Memory B cell (primary cell): ENCODE data around the gene KIAA1958.

Experiments
- ATAC-seq: fragments of 150-1000 bp; cut with Tn5 transposase; 2 replicates; pipeline ENCODE4 v1.10.0; 2021; ENCODE audit warnings: low read depth, mild to moderate bottlenecking, moderate library complexity
- DNase-seq, 2 donors: peaks; one replicate each; pipeline ENCODE4 v3.0.0; 2022; ENCODE audit warnings: low spot score in 2 of 2
- H3K27ac Mint-ChIP-seq: one replicate; pipeline ENCODE4 v1.8.0; 2022; ENCODE audit warnings: mild to moderate bottlenecking, moderate library complexity, mixed read lengths
- H3K27me3 Mint-ChIP-seq: one replicate; pipeline ENCODE4 v1.8.0; 2022; ENCODE audit warnings: mixed read lengths
- H3K36me3 Mint-ChIP-seq: one replicate; pipeline ENCODE4 v1.8.0; 2022; ENCODE audit warnings: mild to moderate bottlenecking, mixed read lengths
- H3K4me1 Mint-ChIP-seq: one replicate; pipeline ENCODE4 v1.8.0; 2022; ENCODE audit warnings: mixed read lengths
- H3K4me3 Mint-ChIP-seq: one replicate; pipeline ENCODE4 v1.8.0; 2022; ENCODE audit warnings: mild to moderate bottlenecking, moderate library complexity, mixed read lengths
- H3K9me3 Mint-ChIP-seq: one replicate; pipeline ENCODE4 v1.8.0; 2022; ENCODE audit warnings: mixed read lengths

The KIAA1958 gene, protein sequence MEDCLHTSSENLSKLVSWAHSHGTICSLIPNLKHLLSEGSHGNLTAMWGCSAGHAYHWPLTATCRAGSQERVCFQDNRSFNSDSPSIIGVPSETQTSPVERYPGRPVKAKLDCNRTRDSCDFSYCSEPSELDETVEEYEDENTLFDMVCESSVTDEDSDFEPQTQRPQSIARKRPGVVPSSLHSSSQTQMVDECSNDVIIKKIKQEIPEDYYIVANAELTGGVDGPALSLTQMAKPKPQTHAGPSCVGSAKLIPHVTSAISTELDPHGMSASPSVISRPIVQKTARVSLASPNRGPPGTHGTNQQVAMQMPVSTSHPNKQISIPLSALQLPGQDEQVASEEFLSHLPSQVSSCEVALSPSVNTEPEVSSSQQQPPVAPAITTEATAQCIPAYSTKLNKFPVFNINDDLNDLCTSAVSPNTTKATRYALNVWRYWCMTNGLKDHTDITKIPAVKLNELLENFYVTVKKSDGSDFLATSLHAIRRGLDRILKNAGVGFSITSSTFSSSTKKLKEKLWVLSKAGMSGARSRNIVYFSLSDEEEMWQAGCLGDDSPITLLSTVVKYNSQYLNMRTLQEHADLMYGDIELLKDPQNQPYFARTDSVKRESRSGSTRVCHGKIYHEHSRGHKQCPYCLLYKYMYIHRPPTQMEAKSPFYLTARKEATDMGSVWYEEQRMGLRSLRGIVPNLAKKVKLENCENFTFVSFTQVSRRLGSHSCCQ

DNA sequence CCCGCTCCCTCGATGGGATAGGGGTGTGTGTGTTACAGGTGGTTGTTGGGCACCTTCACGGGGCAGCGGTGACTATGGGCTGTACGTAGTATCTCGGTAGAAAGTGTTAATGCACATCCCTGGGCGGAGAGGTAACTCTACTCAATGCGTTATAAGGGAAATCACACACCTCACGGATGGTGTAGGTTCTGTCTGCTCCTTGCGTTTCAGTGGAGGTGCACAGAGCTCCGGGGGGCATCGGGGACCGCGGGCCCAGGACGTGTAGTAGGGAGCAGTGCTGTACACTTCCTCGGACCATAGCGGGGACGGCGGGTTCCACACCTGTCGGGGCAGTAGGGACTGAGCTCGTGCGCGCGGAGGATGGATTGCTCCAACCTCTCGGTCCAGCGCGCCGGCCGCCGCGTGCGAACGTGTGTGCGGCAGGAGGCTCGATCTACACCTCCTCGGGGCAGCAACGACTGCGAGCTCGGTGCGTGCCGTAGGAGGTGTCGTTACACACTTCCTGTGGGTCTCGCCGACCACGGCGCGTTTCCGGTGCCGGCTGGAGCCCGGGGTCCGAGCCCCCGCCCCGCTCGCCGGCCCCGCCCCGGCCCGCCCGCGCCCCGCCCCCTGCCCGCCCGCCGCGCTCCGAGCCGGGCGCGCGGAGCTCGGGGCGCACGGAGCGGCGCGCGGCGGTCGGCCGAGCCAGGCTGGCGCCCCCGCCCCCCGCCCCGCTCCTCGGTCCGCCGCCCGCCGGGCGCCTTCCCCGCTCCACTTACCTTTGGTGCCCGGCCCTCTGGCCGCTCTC is at the start of gene KIAA1958:
TSS of gene KIAA1958 (plus strand) at position 607 of the 787 bp plus-strand sequence. CDS start 87,254 bp downstream, outside the sequence.
- H3K27me3 Mint-ChIP-seq = no peaks in the 10 kb centered on the region
- H3K4me1 Mint-ChIP-seq = peaks cover 13% of the 10 kb centered on the region
- no peaks in the 10 kb centered on the region for H3K9me3 Mint-ChIP-seq
- peak within 1 kb of the TSS; percentile 91 for H3K27ac Mint-ChIP-seq
- ATAC-seq (peak; percentile 84), DNase-seq (peak; percentile 65 to 68)
- H3K4me3 Mint-ChIP-seq = peak within 1 kb of the TSS; percentile 97
- H3K36me3 Mint-ChIP-seq = no peaks in the 10 kb centered on the region

DNA sequence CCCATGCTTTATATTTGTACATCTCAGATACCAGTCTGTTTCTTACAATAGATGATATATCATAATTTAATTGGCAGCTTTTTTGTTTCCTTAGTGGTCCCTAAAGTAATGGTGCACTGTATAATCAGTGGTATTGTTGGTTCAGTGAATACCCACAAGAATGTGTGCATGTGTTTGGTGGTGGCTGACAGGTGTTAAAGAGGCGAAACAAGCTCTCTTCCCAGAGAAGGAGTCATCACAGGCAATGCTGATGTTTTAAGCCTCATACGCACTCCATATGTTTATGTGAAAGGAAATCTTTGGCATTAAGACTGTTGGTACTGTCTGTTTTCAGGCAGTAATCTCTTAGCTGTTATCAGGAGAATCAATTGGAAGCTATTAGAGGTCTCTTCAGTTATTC is 49.2 kb upstream of the KIAA1958 start:
- no peaks in the 10 kb centered on the region for H3K4me1 Mint-ChIP-seq
- no peak for ATAC-seq
- H3K27ac Mint-ChIP-seq = no peak overlapping the region
- H3K27me3 Mint-ChIP-seq = no peaks in the 10 kb centered on the region
- H3K36me3 Mint-ChIP-seq = peaks cover 15% of the 10 kb centered on the region
- DNase-seq = no peak
- H3K4me3 Mint-ChIP-seq = no peak overlapping the region
- no peaks in the 10 kb centered on the region for H3K9me3 Mint-ChIP-seq

DNA sequence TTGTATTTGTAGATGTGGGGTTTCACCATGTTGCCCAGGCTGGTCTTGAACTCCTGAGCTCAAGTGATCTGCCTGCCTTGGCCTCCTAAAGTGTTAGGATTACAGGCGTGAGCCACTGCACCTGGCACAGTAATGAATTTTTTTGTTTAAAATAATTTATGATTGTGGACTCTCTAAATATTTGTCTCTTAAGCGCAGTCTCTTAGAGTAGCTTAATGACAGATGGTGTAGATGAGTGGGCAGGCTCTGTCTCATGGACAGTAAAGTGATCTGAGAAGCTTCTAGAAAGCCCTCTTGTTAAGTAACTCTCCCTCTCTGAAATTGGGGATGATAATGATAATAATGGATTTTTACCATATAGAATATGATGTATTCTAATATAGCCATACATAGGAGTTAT is 47.5 kb upstream of the KIAA1958 start:
- no peaks in the 10 kb centered on the region for H3K4me1 Mint-ChIP-seq
- no peak overlapping the region for H3K27ac Mint-ChIP-seq
- no peak overlapping the region for H3K4me3 Mint-ChIP-seq
- peaks cover 11% of the 10 kb centered on the region for H3K36me3 Mint-ChIP-seq
- no peaks in the 10 kb centered on the region for H3K27me3 Mint-ChIP-seq
- no peak for ATAC-seq
- DNase-seq = no peak
- H3K9me3 Mint-ChIP-seq = no peaks in the 10 kb centered on the region

DNA sequence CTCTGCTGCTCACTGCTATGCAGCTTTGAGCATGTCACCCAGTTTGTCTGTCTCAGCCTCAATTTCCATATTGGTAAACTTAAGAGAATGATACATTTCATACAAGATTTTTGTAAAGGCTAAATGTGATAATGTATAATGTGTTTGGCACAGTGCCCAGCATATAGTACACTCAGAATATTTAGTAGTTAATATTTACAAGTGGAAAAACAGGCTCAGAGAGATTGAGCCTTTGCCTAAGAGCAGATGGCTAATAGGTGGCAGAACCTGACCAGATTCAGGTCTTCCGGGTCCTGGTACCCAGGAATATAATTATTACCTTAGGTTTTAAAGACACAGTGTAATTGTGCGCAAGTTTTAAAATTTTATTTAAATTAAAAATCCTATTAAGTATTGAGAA is 46.8 kb upstream of the KIAA1958 start:
- ATAC-seq (no peak), DNase-seq (no peak)
- peaks cover 9% of the 10 kb centered on the region for H3K36me3 Mint-ChIP-seq
- no peak overlapping the region for H3K27ac Mint-ChIP-seq
- no peaks in the 10 kb centered on the region for H3K27me3 Mint-ChIP-seq
- H3K9me3 Mint-ChIP-seq = no peaks in the 10 kb centered on the region
- no peaks in the 10 kb centered on the region for H3K4me1 Mint-ChIP-seq
- H3K4me3 Mint-ChIP-seq = no peak overlapping the region

DNA sequence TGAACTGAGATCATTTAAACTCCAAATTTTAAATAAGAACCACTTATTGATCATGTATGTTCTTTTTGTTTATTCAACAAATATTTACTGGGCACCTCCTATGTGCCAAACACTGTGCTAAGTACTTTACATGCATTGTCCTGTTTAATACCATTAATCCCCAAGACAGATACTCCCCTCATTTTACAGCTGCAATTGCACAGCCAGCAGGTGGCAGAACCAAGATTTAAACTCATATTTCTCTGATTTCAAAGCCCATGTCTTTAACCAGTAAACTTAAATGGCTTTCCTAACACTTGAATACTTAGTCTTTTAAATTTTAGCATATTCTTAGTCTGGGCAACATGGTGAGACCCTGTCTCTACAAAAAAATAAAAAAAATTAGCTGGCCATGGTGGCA is 43.4 kb upstream of the KIAA1958 start:
- peak; percentile 39 for ATAC-seq
- peak in 1 of 2 donors; percentile 7 for DNase-seq
- Mint-ChIP-seq H3K27me3 (no peaks in the 10 kb centered on the region), H3K9me3 (no peaks in the 10 kb centered on the region), H3K4me1 (peaks cover 22% of the 10 kb centered on the region), H3K4me3 (no peak overlapping the region), H3K36me3 (peaks cover 11% of the 10 kb centered on the region), H3K27ac (no peak overlapping the region)

DNA sequence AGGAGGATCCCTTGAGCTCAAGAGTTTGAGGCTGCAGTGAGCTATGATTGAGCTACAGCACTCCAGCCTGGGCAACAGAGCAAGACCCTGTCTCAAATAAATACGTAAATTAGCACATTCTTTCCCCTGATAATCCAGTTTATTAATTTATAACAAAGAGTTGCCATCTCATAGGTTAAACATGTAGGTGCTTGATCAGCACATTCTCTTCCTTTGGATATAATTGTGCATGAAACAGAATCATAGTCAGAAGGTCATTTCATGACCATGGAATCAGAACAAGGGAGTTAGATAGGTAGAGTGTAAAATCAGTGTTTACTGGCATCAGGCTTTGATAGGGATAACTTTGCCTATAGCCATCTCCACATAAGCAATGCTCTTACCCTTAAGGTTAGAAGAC is 43.0 kb upstream of the KIAA1958 start:
- no peak for DNase-seq
- Mint-ChIP-seq H3K27ac (no peak overlapping the region), H3K27me3 (no peaks in the 10 kb centered on the region), H3K4me1 (peaks cover 22% of the 10 kb centered on the region), H3K9me3 (no peaks in the 10 kb centered on the region), H3K36me3 (peaks cover 11% of the 10 kb centered on the region), H3K4me3 (no peak overlapping the region)
- ATAC-seq = no peak

DNA sequence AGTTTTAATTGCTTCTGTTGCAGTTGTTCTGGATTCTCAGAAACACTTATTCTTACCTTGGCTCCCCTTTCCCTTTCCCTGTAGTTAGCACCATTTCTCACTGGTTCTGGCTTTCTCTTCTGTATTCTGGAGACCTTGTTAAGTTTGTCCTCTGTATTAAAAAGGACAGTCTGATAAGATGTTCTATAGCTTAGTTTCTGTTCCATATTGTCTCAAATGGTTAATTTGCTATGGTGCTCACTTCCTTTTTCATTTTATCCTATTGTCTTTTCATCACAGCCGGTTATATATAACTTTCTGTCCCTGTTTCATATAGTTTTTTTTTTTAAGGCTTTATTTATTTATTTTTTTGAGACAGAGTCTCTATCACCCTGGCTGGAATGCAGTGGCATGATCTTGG is 41.4 kb upstream of the KIAA1958 start:
- H3K4me1 Mint-ChIP-seq = peaks cover 22% of the 10 kb centered on the region
- H3K4me3 Mint-ChIP-seq = no peak overlapping the region
- no peak overlapping the region for H3K27ac Mint-ChIP-seq
- ATAC-seq = no peak
- H3K27me3 Mint-ChIP-seq = no peaks in the 10 kb centered on the region
- no peaks in the 10 kb centered on the region for H3K9me3 Mint-ChIP-seq
- no peak for DNase-seq
- H3K36me3 Mint-ChIP-seq = peaks cover 10% of the 10 kb centered on the region

DNA sequence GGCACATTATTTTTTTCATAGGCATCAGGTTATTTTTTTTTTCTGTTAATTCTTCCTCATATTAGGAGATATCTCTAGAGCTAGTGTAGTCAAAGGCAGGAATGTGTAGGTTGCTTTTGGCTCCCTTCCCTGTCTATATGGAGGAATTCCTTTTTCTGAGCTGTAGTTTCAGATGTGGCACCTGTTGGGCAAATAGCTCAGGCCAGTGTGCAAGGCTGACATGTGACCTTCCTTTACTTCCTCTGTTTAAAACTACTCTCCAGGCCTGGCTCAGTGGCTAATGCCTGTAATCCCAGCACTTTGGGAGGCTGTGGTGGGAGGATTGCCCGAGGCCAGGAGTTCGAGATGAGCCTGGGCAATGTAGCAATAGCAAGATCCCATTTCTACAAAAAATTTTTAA is 40.5 kb upstream of the KIAA1958 start:
- DNase-seq = no peak
- H3K27ac Mint-ChIP-seq = no peak overlapping the region

DNA sequence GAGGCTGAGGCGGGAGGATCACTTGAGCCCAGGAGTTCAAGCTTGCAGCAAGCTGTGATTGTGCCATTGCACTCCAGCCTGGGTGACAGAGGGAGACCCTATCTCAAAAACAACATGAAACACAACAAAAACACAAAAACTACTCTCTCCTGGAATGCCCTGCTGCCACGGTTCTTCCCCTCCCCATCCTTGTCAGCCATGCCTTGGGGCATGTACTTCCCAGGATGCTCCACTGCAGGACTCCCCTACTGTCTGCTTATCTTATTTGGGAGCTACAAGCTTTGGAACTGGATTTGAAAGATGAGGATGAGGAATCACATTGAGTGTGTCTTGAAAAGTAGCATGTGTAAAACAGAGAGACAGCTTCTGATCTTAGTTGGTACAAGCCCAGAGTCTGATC is 40.1 kb upstream of the KIAA1958 start:
- H3K36me3 Mint-ChIP-seq = peaks cover 5% of the 10 kb centered on the region
- H3K4me1 Mint-ChIP-seq = peaks cover 28% of the 10 kb centered on the region
- H3K9me3 Mint-ChIP-seq = no peaks in the 10 kb centered on the region
- DNase-seq (no peak), ATAC-seq (no peak)
- no peaks in the 10 kb centered on the region for H3K27me3 Mint-ChIP-seq
- peak overlapping the region; percentile 41 for H3K4me3 Mint-ChIP-seq
- peak overlapping the region; percentile 35 for H3K27ac Mint-ChIP-seq

More for the DNA sequence above, 40.5 kb upstream of the KIAA1958 start:
- no peak for ATAC-seq
- Mint-ChIP-seq H3K9me3 (no peaks in the 10 kb centered on the region), H3K4me1 (peaks cover 24% of the 10 kb centered on the region), H3K4me3 (no peak overlapping the region), H3K36me3 (peaks cover 8% of the 10 kb centered on the region), H3K27me3 (no peaks in the 10 kb centered on the region)

DNA sequence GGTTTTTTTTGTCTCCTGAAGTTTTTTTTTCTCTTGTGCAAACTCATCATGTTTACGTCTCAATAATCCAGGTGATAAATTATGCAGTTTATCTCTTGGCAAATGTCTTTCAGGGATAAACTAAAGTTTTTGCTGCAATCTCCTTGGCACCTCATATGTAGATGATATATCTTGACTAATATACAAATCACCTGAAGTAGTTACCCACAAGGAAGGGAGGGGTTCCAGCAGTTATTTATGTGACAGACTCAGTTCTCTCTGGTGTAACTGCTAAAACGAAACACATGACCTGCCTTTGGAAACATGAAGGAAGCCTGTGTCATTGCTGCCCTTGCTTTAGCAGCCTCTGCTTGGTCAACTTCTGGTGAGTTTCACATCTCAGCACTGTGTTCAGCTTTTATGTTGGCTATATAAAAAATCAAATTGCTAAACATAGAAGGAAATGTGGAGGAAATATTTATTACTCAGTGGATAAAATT is 39.3 kb upstream of the KIAA1958 start:
- Mint-ChIP-seq H3K27ac (peak overlapping the region; percentile 35), H3K4me1 (peaks cover 31% of the 10 kb centered on the region)
- DNase-seq = no peak

DNA sequence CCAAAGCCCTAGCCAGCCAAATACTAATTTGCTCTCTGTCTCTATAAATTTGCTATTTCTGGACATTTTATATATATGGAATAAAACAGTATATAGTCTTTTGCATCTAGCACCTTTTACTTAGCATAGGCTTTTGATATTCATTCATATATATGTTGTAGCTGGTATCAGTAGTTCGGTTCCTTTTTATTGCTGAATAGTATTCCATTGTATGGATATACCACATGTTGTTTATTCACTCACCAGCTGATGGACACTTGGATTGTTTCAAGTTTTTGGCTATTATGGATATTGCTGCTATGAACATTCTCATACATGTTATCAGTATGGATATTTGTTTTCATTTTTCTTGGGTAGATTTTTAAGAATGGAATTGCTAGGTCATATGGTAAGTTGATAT is 23.8 kb upstream of the KIAA1958 start:
- H3K9me3 Mint-ChIP-seq = peaks cover 4% of the 10 kb centered on the region
- no peak for ATAC-seq
- peaks cover 3% of the 10 kb centered on the region for H3K4me1 Mint-ChIP-seq
- DNase-seq = no peak
- no peaks in the 10 kb centered on the region for H3K27me3 Mint-ChIP-seq
- no peak overlapping the region for H3K27ac Mint-ChIP-seq
- peaks cover 28% of the 10 kb centered on the region for H3K36me3 Mint-ChIP-seq
- H3K4me3 Mint-ChIP-seq = no peak overlapping the region

More for the DNA sequence above, 39.3 kb upstream of the KIAA1958 start:
- H3K27me3 Mint-ChIP-seq = no peaks in the 10 kb centered on the region
- H3K36me3 Mint-ChIP-seq = peaks cover 2% of the 10 kb centered on the region
- no peak for ATAC-seq
- H3K4me3 Mint-ChIP-seq = peak overlapping the region; percentile 54
- no peaks in the 10 kb centered on the region for H3K9me3 Mint-ChIP-seq

DNA sequence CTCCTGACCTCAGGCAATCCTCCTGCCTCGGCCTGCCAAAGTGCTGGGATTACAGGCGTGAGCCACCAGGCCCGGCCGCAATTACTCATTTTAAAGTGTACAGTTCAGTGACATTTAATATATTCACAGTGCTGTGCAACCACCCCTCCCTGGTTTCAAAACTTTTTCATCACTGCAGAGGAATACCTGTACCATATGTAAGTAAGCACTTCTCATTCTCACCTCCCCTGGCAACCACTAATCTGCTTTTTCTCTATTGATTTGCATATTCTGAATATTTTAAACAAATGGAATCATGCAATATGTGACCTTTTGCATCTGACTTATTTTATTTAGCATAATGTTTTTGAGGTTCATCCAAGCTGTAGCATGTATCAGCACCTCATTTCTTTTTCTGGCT is 21.3 kb upstream of the KIAA1958 start:
- H3K27ac Mint-ChIP-seq = no peak overlapping the region
- H3K4me1 Mint-ChIP-seq = no peaks in the 10 kb centered on the region
- ATAC-seq (no peak), DNase-seq (no peak)
- H3K27me3 Mint-ChIP-seq = no peaks in the 10 kb centered on the region
- no peak overlapping the region for H3K4me3 Mint-ChIP-seq
- H3K9me3 Mint-ChIP-seq = peaks cover 2% of the 10 kb centered on the region
- H3K36me3 Mint-ChIP-seq = peaks cover 23% of the 10 kb centered on the region

DNA sequence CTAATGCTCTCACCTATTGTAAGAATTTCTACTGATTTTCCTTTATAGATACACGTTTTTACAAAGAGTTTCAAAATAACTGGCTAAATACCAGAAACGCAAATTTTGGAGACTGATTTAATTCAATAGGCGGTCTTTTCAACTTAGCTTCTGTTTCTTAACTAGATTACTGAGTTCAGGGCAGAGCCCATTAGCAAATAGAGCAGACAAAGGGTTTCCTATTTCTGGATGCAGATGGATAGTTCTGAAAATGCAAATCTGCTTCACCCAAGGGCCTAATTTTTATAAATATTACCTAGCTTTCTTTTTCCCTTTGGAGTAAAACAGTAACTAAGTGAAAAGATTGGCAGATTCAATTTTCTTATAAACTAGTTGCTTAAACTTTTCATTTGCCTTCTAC is 13.6 kb upstream of the KIAA1958 start:
- Mint-ChIP-seq H3K27me3 (no peaks in the 10 kb centered on the region), H3K4me3 (no peak overlapping the region), H3K27ac (no peak overlapping the region), H3K4me1 (no peaks in the 10 kb centered on the region), H3K9me3 (peaks cover 2% of the 10 kb centered on the region), H3K36me3 (peaks cover 23% of the 10 kb centered on the region)
- DNase-seq = no peak
- no peak for ATAC-seq

DNA sequence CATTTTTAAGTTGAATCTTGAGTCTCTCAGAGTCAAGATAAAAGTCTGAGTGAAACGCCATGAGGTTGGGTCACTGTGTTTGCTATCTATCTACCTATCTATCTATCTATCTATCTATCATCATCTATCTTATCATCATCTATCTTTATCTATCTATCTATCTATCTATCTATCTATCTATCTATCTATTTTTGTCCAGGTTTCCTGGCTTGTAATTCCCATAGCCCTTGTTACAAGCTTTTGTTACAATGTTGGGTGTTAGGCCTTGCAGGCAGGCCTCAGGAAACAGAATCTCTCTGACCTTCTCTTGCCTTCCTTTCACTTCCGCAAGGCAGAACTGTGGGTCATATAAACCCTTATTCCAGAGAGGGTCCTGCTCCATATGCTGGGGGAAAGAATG is 12.6 kb upstream of the KIAA1958 start:
- Mint-ChIP-seq H3K27ac (no peak overlapping the region), H3K9me3 (peaks cover 6% of the 10 kb centered on the region), H3K4me1 (no peaks in the 10 kb centered on the region), H3K36me3 (peaks cover 23% of the 10 kb centered on the region), H3K4me3 (no peak overlapping the region), H3K27me3 (no peaks in the 10 kb centered on the region)
- DNase-seq = no peak
- no peak for ATAC-seq
